ENCODE measurements around the gene TCF3.
"Not testable (repeated sequence)": the region's sequence is repeated elsewhere in the genome, so short reads cannot be mapped to it uniquely, and the experiment has no call there.

The TCF3 gene

DNA sequence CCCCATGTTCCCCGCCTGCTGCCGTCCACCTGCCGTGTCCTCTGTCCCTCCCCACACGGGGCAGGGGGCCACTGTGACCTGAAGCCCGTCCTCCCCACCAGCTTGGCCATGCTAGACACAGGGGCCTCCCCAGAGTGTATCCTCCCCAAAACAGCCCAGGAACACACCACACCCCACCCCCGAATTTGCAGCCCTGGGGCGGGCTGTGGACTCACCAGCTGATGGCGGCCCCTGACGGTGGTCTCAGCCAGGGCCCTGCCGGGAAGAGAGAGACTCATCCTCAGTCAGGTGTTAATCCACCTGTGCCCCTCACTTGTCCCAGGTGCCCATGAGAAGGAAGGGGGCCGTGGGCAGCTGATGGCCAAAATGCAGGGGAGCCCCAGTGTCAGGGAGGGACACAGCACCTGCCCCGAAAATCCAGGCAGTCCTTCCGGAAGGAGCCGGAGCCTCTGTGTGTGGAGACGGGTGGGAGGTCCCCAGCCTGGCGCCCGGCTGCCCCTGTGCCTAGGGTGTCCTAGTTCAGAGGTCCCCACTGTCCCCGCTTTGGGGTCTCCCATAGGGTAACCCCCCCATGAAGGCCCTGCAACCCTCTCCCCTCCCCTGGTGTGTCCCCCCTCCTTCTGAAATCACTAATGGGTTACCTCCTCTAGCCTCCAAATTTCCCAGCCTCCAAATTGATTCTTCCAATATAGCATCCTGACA lies 39.3 kb upstream of the TCF3 start:
- H3K4me3 ChIP-seq (ENCODE audit: low read depth, low read length): no peak overlapping the region
- TF ChIP-seq, protein P1, sequence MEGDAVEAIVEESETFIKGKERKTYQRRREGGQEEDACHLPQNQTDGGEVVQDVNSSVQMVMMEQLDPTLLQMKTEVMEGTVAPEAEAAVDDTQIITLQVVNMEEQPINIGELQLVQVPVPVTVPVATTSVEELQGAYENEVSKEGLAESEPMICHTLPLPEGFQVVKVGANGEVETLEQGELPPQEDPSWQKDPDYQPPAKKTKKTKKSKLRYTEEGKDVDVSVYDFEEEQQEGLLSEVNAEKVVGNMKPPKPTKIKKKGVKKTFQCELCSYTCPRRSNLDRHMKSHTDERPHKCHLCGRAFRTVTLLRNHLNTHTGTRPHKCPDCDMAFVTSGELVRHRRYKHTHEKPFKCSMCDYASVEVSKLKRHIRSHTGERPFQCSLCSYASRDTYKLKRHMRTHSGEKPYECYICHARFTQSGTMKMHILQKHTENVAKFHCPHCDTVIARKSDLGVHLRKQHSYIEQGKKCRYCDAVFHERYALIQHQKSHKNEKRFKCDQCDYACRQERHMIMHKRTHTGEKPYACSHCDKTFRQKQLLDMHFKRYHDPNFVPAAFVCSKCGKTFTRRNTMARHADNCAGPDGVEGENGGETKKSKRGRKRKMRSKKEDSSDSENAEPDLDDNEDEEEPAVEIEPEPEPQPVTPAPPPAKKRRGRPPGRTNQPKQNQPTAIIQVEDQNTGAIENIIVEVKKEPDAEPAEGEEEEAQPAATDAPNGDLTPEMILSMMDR (IDR thresholded peaks at IDR 0.05; ENCODE audit: low read depth, low read length, missing control alignments): no peak
- no peak for DNase-seq (ENCODE audit: low read depth)

DNA sequence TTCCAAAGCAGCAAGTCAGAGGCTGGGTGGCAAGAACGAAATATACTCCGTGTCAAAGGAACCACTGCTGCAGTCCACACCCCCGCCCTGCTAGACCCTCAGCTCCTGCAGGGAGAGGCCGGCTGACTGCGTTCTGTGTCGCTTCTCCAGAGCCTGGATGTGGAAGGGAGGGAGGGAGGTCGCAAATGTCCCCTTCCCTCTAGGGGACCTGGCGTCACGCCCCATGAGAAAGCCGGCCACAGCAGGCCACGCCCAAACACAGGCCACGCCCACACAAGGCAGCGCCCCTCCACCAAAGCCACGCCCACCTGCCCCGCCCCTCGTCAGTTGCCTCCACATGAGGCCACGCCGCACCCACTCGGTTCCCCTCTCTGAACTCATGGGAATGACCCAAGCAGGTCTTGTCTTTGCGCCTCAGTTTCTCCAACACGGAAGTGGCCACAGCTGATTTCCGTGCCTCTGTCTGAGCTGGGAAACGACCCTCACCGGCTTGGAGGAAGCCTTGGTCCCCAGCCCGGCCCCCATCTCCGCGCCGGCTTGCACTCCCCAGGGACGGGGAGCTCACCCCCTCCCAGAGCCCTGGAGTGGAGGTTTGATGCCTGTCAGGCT lies 38.4 kb upstream of the TCF3 start:
- H3K4me3 ChIP-seq (ENCODE audit: low read depth, low read length): no peak overlapping the region
- DNase-seq (ENCODE audit: low read depth): no peak

DNA sequence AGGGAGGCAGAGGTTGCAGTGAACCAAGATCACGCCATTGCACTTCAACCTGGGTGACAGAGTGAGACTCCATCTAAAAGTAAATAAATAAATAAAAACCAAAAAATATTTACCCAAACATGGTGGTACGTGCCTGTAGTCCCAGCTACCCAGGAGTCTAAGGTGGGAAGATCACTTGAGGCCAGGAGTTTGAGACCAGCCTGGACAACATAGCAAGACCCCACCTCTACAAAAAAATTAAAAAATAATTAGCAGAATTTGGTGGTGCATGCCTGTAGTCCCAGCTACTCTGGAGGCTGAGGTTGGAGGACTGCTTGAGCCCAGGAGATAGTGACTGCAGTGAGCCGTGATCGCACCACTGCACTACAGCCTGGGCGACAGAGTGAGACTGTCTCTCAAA lies 33.4 kb upstream of the TCF3 start:
- DNase-seq (ENCODE audit: low read depth): not testable (repeated sequence)

More for the DNA sequence above, 38.4 kb upstream of the TCF3 start:
- TF ChIP-seq, protein P1 (IDR thresholded peaks at IDR 0.05; ENCODE audit: low read depth, low read length, missing control alignments): no peak

DNA sequence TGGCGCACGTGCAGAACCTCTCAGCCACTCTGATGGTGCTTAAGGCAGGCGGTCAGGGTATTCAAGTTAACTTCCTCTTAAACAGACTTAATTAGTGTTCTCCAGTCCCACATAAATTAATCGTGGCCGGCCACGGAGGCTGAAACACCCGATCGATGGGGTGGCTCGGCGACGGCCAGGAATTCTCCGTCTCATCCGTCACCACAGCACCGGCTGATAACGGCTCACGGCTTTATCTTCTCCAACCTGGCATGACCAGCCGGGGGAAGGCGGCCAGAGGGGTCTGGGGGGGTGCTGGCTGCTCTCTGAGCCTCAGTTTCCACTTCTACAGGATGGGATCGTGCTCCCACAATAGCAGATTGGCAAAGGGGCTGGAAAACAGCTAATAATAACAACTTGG lies 32.6 kb upstream of the TCF3 start:
- TF ChIP-seq, protein P1 (IDR thresholded peaks at IDR 0.05; ENCODE audit: low read depth, low read length, missing control alignments): no peak
- no peak overlapping the region for H3K4me3 ChIP-seq (ENCODE audit: low read depth, low read length)
- DNase-seq (ENCODE audit: low read depth): no peak

More for the DNA sequence above, 33.4 kb upstream of the TCF3 start:
- not testable (repeated sequence) for H3K4me3 ChIP-seq (ENCODE audit: low read depth, low read length)

DNA sequence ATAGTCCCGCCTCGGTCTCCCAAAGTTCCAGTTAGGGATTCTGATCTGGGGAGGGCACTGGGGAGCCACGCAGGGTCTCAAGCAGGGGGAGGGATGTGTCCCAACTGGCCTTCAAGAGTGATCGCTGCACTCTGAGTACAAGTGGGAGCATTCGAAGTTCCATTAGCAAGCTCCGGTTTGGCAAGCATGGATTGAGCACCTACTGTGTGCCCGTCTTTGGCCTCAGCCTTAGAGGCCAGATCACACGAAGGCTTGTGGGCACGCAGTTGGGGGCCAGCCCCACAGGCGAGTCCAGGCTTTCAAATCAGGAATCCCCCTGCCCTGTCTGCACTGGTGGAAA lies 32.1 kb upstream of the TCF3 start:
- TF ChIP-seq, protein P1 (IDR thresholded peaks at IDR 0.05; ENCODE audit: low read depth, low read length, missing control alignments): no peak
- DNase-seq (ENCODE audit: low read depth): no peak
- no peak overlapping the region for H3K4me3 ChIP-seq (ENCODE audit: low read depth, low read length)

DNA sequence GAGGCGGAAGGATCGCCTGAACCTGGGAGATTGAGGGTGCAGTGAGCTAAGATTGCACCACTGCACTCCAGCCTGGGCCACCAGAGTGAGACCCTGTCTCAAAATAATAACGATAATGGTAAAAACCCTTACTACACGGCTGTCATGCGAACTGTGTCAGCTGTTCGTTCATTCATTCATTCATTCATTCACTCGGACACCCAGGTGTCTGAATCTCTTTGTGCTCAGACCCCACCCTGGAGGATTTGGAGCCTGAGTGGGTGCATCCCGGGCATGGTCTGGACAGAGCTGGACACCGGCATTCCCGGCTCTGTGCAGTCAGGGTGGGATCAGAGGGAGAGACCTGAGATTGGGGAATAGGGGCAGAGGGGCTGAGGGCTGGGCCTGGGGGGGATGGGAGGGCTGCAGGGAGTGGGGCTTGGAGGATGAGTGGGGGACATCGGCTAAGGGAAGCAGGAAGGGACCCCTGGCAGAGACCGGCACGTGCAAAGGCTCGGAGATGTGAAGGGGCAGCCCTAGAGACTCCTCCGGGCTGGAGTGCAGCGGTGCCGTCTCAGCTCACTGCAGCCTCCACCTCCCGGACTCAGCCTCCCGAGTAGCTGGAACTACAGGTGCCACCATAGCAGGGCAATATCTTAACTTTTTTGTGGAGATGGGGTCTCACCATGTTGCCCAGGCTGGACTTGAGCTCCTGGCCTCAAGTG lies 31.6 kb upstream of the TCF3 start:
- DNase-seq (ENCODE audit: low read depth): no peak
- no peak overlapping the region for H3K4me3 ChIP-seq (ENCODE audit: low read depth, low read length)
- TF ChIP-seq, protein P1 (IDR thresholded peaks at IDR 0.05; ENCODE audit: low read depth, low read length, missing control alignments): no peak

DNA sequence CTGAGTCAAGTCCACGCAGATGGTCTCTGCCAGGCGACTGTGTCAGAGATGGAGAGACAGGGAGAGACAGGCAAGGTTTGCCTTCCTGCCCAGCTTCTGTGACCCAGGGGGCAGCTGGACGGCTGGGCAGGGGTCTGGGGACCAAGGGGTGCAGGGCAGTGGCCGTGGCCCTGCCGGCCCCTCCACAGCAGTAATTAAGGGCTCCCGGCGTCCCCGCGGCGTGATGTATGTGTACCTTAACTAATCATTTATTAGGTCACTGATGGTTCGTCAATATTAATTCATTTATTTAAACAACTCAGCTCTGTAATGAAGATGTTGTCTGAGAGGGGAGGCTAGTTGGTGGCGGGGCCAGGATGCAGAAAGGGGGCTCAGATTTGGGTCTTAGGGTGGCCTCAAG lies 28.6 kb upstream of the TCF3 start:
- TF ChIP-seq, protein P1 (IDR thresholded peaks at IDR 0.05; ENCODE audit: low read depth, low read length, missing control alignments): no peak
- DNase-seq (ENCODE audit: low read depth): no peak
- no peak overlapping the region for H3K4me3 ChIP-seq (ENCODE audit: low read depth, low read length)

All from GM12864 (cell line).